ENCODE data around the gene AIM2.

DNA sequence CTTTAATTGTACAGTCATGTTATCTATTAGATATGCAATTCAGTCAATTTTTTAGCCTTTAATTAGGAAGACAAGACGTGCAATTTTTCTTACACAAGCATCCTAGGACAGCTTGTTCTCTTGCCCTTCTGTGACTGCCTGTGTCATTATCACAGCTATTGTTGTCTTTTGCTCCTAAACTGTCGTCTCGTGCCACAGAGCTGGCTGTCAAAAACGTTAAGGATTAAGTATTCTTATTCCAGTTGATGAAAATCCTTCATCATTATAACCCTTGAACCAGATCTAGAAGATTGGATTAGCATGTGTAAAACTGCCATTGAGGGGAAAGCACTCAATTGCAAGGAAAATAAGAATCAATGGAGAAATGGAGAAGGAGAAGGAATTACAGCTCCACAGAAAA is 43.8 kb upstream of the AIM2 start:
- TF ChIP-seq, protein P1, sequence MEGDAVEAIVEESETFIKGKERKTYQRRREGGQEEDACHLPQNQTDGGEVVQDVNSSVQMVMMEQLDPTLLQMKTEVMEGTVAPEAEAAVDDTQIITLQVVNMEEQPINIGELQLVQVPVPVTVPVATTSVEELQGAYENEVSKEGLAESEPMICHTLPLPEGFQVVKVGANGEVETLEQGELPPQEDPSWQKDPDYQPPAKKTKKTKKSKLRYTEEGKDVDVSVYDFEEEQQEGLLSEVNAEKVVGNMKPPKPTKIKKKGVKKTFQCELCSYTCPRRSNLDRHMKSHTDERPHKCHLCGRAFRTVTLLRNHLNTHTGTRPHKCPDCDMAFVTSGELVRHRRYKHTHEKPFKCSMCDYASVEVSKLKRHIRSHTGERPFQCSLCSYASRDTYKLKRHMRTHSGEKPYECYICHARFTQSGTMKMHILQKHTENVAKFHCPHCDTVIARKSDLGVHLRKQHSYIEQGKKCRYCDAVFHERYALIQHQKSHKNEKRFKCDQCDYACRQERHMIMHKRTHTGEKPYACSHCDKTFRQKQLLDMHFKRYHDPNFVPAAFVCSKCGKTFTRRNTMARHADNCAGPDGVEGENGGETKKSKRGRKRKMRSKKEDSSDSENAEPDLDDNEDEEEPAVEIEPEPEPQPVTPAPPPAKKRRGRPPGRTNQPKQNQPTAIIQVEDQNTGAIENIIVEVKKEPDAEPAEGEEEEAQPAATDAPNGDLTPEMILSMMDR (IDR thresholded peaks at IDR 0.05; ENCODE audit: insufficient read depth, low read length, poor library complexity, severe bottlenecking): no peak
- TF ChIP-seq EZH2phosphoT487 (conservative IDR thresholded peaks at IDR 0.05; ENCODE audit: low read length): no peak
